ENCODE results near the gene FGF8. TPM values are rescaled to one million over a fixed set of nuclear protein-coding genes. Genes with fewer than 3 reads are reported as not detected.

Gene FGF8
- total and polyA plus RNA-seq, 2 of the 4 experiments (the other 2 are of a cell fraction) = 0.17 TPM; not detected in 1

- no peak for TF ChIP-seq MAFK (IDR thresholded peaks at IDR 0.05; ENCODE audit: low read depth, low read length)
Measured at GRCh38 chr10:101770331-101771215, 5.3 kb downstream of the FGF8 start (continued).

GRCh38 chr10:101769541-101770180 lies 6.3 kb downstream of the FGF8 start:
- Histone ChIP-seq H3K4me1 (ENCODE audit: control insufficient read depth, insufficient read depth, low read length) (no peaks in the 10 kb centered on the region), H3K18ac (ENCODE audit: low read depth, low read length) (no peak overlapping the region), H2AK9ac (replicated peaks; ENCODE audit: low read depth, low read length, poor library complexity) (no peak overlapping the region), H2BK15ac (ENCODE audit: low read depth, low read length) (no peak overlapping the region), H3K4me3 (ENCODE audit: insufficient read depth, low read depth, low read length) (no peak overlapping the region), H4K5ac (ENCODE audit: low read depth, low read length) (no peak overlapping the region), H3K79me1 (ENCODE audit: low read depth in 1 of 2, low read length in 2 of 2) (no peaks in the 10 kb centered on the region), H3K9ac (ENCODE audit: low read depth, low read length) (no peak overlapping the region), H2AK5ac (ENCODE audit: low read depth, low read length) (no peak overlapping the region), H3K36me3 (ENCODE audit: control insufficient read depth, insufficient read depth, low read length) (no peaks in the 10 kb centered on the region), H3K4me2 (ENCODE audit: low read depth, low read length) (no peak overlapping the region), H4K20me1 (ENCODE audit: insufficient read depth, low read length) (no peaks in the 10 kb centered on the region), H4K91ac (ENCODE audit: insufficient read depth, low read depth, low read length) (no peak overlapping the region), H2BK20ac (ENCODE audit: low read depth, low read length) (no peak overlapping the region), H2BK5ac (ENCODE audit: low read depth, low read length, poor library complexity, severe bottlenecking) (no peak overlapping the region), H3K9me3 (ENCODE audit: control insufficient read depth, insufficient read depth, low read length) (no peaks in the 10 kb centered on the region; the same call in 1 of the 2 replicates), H3K27ac (ENCODE audit: insufficient read depth, low read length) (no peak overlapping the region), H3K14ac (replicated peaks; ENCODE audit: low read depth, low read length) (no peak overlapping the region), H2AFZ (replicated peaks; ENCODE audit: low read length, poor library complexity) (no peak overlapping the region), H2BK120ac (ENCODE audit: low read depth, low read length) (no peak overlapping the region), H3K9me1 (ENCODE audit: insufficient read depth, low read length) (no peaks in the 10 kb centered on the region), H3K27me3 (ENCODE audit: control insufficient read depth, insufficient read depth, low read length) (peaks cover 93% of the 10 kb centered on the region), H3K4ac (ENCODE audit: low read depth, low read length) (no peak overlapping the region), H4K8ac (ENCODE audit: low read depth in 2 of 2, low read length in 2 of 2) (no peak overlapping the region), H3K56ac (ENCODE audit: extremely low read depth, insufficient read depth, low read length) (no peak overlapping the region), H3K23ac (ENCODE audit: low read depth, low read length) (no peak overlapping the region)
- intact Hi-C loops (cut with micrococcal nuclease) (no loop called here), in situ Hi-C loops (cut with MboI; ENCODE audit: low sequenced_read_pairs) (no loop called here), dilution Hi-C loops (cut with HindIII; ENCODE audit: low sequenced_read_pairs, unreplicated experiment) (no loop called here)
- CTCF ChIA-PET = no interaction called here
- no TSS peak for BruUV-seq (replicated peaks)
- DNase-seq (no peak), ATAC-seq (ENCODE audit: low read depth) (no peak)
- no CpG with 5 or more reads among the region's 5 CpGs for WGBS, 2 experiments (ENCODE audit: extremely low coverage in 2 of 2, insufficient read length in 1 of 2)
- TF ChIP-seq POLR2A (IDR thresholded peaks at IDR 0.05; ENCODE audit: low read depth, low read length) = no peak
- no peak for TF ChIP-seq MAZ (IDR thresholded peaks at IDR 0.05; ENCODE audit: borderline replicate concordance, low read depth, low read length)
- TF ChIP-seq SMC3 (IDR thresholded peaks at IDR 0.05; ENCODE audit: low read depth, low read length) = no peak
- TF ChIP-seq BHLHE40 (IDR thresholded peaks at IDR 0.05; ENCODE audit: low read depth, low read length) = no peak
- no peak for TF ChIP-seq FOS (IDR thresholded peaks at IDR 0.05; ENCODE audit: low read depth, low read length)
- no peak for TF ChIP-seq NFE2L2 (IDR thresholded peaks at IDR 0.05; ENCODE audit: low read depth, low read length)
- TF ChIP-seq RAD21 (IDR thresholded peaks at IDR 0.05; ENCODE audit: low read length) = no peak
- no peak for TF ChIP-seq RCOR1 (IDR thresholded peaks at IDR 0.05; ENCODE audit: insufficient replicate concordance, low read length)
- no peak for TF ChIP-seq CTCF (conservative IDR thresholded peaks at IDR 0.05; ENCODE audit: low read depth, low read length)
- POLR2A ChIA-PET (ENCODE audit: unreplicated experiment) = no interaction called here
